ENCODE data around the gene GREB1. TPM values are rescaled to one million over a fixed set of nuclear protein-coding genes. Genes with fewer than 3 reads are reported as not detected.

Gene GREB1
- total and polyA plus RNA-seq, 2 of the 13 experiments (the other 11 are each of a cell fraction or from before 2014, with no cell fraction given), result 31.3 to 61.2 TPM

- TF ChIP-seq KAT2B (IDR thresholded peaks at IDR 0.05; ENCODE audit: borderline replicate concordance, low read depth, low read length) (no peak), SIX4 (CRISPR knock-in tag; IDR thresholded peaks at IDR 0.05) (no peak), KDM5B (CRISPR knock-in tag; IDR thresholded peaks at IDR 0.05; ENCODE audit: borderline replicate concordance) (no peak), ZNF232 (CRISPR knock-in tag; IDR thresholded peaks at IDR 0.05; ENCODE audit: borderline replicate concordance) (no peak), ZNF589 (CRISPR knock-in tag; conservative IDR thresholded peaks at IDR 0.05) (no peak), SNAI1 (CRISPR knock-in tag; IDR thresholded peaks at IDR 0.05; ENCODE audit: borderline replicate concordance) (no peak), NFATC3 (CRISPR knock-in tag; IDR thresholded peaks at IDR 0.05) (no peak), FOXM1 (CRISPR knock-in tag; IDR thresholded peaks at IDR 0.05) (no peak), ZBTB25 (CRISPR knock-in tag; IDR thresholded peaks at IDR 0.05) (peak; percentile 85; the same call in 1 of the 2 replicates), MTA1 (CRISPR knock-in tag; IDR thresholded peaks at IDR 0.05; ENCODE audit: borderline replicate concordance) (no peak), ZNF292 (CRISPR knock-in tag; IDR thresholded peaks at IDR 0.05; ENCODE audit: borderline replicate concordance, low read depth) (no peak), MAFG (CRISPR knock-in tag; IDR thresholded peaks at IDR 0.05) (no peak), ZNF33B (CRISPR knock-in tag; IDR thresholded peaks at IDR 0.05) (no peak), GMEB2 (CRISPR knock-in tag; IDR thresholded peaks at IDR 0.05; ENCODE audit: low read depth) (no peak), ZNF207 (IDR thresholded peaks at IDR 0.05; ENCODE audit: borderline replicate concordance) (no peak), ZNF841 (CRISPR knock-in tag; IDR thresholded peaks at IDR 0.05; ENCODE audit: borderline replicate concordance) (no peak), ZNF879 (CRISPR knock-in tag; IDR thresholded peaks at IDR 0.05) (no peak)
- TF ChIP-seq, protein P1, sequence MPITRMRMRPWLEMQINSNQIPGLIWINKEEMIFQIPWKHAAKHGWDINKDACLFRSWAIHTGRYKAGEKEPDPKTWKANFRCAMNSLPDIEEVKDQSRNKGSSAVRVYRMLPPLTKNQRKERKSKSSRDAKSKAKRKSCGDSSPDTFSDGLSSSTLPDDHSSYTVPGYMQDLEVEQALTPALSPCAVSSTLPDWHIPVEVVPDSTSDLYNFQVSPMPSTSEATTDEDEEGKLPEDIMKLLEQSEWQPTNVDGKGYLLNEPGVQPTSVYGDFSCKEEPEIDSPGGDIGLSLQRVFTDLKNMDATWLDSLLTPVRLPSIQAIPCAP (CRISPR knock-in tag; IDR thresholded peaks at IDR 0.05; ENCODE audit: low read depth), result no peak
- TF ChIP-seq, protein P2, sequence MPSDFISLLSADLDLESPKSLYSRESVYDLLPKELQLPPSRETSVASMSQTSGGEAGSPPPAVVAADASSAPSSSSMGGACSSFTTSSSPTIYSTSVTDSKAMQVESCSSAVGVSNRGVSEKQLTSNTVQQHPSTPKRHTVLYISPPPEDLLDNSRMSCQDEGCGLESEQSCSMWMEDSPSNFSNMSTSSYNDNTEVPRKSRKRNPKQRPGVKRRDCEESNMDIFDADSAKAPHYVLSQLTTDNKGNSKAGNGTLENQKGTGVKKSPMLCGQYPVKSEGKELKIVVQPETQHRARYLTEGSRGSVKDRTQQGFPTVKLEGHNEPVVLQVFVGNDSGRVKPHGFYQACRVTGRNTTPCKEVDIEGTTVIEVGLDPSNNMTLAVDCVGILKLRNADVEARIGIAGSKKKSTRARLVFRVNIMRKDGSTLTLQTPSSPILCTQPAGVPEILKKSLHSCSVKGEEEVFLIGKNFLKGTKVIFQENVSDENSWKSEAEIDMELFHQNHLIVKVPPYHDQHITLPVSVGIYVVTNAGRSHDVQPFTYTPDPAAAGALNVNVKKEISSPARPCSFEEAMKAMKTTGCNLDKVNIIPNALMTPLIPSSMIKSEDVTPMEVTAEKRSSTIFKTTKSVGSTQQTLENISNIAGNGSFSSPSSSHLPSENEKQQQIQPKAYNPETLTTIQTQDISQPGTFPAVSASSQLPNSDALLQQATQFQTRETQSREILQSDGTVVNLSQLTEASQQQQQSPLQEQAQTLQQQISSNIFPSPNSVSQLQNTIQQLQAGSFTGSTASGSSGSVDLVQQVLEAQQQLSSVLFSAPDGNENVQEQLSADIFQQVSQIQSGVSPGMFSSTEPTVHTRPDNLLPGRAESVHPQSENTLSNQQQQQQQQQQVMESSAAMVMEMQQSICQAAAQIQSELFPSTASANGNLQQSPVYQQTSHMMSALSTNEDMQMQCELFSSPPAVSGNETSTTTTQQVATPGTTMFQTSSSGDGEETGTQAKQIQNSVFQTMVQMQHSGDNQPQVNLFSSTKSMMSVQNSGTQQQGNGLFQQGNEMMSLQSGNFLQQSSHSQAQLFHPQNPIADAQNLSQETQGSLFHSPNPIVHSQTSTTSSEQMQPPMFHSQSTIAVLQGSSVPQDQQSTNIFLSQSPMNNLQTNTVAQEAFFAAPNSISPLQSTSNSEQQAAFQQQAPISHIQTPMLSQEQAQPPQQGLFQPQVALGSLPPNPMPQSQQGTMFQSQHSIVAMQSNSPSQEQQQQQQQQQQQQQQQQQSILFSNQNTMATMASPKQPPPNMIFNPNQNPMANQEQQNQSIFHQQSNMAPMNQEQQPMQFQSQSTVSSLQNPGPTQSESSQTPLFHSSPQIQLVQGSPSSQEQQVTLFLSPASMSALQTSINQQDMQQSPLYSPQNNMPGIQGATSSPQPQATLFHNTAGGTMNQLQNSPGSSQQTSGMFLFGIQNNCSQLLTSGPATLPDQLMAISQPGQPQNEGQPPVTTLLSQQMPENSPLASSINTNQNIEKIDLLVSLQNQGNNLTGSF (CRISPR knock-in tag; IDR thresholded peaks at IDR 0.05), result no peak
- TF ChIP-seq, protein P3, sequence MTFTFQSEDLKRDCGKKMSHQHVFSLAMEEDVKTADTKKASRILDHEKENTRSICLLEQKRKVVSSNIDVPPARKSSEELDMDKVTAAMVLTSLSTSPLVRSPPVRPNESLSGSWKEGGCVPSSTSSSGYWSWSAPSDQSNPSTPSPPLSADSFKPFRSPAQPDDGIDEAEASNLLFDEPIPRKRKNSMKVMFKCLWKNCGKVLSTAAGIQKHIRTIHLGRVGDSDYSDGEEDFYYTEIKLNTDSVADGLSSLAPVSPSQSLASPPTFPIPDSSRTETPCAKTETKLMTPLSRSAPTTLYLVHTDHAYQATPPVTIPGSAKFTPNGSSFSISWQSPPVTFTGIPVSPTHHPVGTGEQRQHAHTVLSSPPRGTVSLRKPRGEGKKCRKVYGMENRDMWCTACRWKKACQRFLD (CRISPR knock-in tag; IDR thresholded peaks at IDR 0.05; ENCODE audit: borderline replicate concordance), result no peak
Observed at GRCh38 chr2:11502740-11503292, 31.0 kb upstream of the GREB1 start (continued).

All from HepG2 (cell line).